Measurements from ENCODE around the gene MEAF6.
"Not testable (repeated sequence)": the region's sequence is repeated elsewhere in the genome, so short reads cannot be mapped to it uniquely, and the experiment has no call there.

The MEAF6 gene

DNA sequence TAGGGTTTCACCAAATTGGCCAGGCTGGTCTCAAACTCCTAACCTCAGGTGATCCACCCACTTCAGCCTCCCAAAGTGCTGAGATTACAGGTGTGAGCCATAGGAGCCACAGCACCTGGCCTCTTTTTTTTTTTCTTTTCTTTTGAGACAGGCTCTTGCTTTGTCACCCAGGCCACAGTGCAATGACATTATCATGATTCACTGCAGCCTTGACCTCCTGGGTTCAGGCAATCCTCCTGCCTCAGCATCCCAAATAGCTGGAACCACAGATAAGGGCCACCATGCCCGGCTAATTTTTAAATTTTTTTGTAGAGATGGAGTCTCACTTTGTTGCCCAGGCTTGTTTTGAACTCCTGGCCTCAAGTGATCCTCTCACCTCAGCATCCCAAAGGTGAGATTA lies 15.3 kb upstream of the MEAF6 start:
- DNase-seq, result not testable (repeated sequence)

DNA sequence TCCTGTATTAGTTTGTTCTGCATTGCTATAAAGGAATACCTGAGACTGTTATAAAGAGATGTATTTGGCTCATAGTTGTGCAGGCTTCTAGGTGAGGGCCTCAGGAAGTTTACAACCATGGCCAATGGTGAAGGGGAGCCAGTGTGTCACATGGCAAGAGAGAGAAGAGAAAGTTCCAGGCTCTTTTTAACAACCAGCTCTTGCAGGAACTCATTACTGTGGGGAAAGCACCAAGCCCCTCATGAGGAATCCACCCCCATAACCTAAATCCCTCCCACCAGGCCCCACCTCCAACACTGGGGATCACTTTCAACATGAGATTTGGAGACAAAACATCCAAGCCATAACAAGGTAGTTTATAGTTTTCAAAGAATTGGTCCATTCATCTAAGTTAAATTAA lies 5.0 kb upstream of the MEAF6 start:
- no peak for DNase-seq

DNA sequence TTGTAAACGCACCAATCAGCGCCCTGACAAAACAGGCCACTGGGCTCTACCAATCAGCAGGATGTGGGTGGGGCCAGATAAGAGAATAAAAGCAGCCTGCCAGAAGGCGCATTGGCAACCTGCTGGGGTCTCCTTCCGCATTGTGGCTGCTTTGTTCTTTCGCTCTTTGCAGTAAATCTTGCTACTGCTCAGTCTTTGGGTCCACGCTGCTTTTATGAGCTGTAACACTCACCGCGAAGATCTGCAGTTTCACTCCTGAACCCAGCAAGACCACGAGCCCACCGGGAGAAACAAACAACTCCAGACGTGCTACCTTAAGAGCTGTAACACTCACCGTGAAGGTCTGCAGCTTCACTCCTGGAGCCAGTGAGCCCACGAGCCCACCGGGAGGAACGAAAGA lies 4.4 kb upstream of the MEAF6 start:
- not testable (repeated sequence) for DNase-seq

DNA sequence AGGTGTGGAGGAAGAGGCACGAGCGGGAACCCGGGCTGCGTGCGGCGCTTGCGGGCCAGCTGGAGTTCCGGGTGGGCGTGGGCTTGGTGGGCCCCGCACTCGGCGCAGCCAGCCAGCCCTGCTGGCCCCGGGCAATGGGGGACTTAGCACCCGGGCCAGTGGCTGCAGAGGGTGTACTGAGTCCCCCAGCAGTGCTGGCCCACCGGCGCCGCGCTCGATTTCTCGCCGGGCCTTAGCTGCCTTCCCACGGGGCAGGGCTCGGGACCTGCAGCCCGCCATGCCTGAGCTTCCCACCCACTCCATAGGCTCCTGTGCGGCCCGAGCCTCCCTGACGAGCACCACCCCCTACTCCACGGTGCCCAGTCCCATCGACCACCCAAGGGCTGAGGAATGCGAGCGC lies 3.7 kb upstream of the MEAF6 start:
- DNase-seq, result not testable (repeated sequence)

DNA sequence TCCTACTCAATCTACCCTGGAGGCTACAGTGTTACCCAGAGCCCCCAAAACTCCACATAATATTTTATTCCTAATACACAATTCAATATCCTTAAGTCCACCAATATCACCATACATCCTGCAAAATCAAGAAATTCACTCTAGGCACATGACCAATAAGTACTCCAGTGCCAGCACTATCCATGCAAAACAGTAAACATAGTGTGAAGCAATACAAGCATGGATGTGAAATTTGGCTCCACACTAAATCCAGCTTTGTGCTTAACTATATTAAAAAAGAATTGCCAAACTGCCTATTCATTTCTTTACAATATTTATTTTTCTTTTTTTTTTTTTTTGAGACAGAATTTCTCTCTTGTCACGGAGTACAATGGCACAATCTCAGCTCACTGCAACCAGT lies 3.0 kb upstream of the MEAF6 start:
- DNase-seq, result no peak

DNA sequence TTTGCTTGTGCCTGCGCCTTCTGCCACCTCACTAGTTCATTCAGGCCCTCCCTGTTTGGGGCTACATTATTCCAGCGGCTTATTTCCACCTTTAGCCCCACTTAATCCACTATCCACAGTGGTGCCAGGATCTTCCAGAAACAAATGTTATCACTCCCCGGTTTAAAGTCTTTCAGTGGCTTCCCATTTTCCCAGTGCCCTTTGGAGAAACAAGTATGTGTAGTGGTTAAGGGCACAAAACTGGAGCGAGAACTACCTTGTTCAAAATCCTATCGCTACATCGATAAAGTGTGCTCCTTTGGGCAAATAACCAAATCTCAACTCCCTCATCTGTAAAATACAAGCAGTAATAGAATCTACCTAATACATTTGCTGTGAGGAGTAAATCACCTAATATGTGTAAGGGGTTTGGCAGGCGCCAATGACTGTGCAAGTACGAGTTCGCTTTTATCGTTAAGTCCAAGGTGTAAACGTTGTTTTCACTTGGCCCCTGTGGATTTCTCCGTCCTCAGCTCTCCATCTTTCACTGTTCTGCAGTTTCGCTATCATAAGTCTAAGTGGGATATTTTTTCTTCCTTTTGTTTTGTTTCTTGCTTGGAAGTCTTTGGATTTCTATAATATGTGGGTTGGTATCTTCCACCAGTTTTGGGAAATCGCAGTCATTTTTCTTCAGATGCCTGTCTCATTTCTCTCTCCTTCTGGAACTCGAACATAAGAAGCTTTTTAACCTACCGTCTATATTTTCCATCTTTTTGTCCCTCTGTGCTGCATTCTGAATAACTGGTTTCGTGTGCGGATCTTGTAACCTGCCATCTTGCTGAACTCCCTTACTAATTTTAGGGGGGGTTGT lies 844 bp upstream of the MEAF6 start:
- no peak for DNase-seq

DNA sequence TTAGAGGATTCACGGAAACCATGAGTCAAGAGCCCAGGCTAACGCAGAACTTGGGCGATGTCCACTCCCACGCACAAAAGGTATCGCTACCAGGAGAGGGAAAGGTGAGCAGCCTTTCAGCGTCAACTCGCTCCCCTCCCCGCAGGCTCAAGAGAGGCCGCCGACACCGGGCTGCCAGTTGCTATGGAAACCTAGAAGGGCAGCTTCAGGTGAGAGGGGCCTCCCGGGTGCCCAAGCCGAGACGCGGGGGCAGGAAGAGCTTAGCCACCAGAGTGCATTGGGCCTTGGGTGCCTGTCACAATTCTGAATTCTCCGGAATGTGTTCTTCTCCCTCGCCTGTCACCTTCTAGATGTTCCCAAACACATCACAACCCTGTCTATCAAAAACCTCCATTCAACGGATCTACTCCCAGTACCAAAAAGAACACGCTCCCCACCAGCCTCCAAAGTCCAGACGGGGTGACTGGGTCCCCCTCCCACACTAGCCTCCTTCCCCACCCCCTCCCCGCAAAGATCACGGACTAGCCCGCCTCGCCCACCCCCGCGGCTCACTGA lies 694 bp downstream of the MEAF6 start:
- no peak for DNase-seq

DNA sequence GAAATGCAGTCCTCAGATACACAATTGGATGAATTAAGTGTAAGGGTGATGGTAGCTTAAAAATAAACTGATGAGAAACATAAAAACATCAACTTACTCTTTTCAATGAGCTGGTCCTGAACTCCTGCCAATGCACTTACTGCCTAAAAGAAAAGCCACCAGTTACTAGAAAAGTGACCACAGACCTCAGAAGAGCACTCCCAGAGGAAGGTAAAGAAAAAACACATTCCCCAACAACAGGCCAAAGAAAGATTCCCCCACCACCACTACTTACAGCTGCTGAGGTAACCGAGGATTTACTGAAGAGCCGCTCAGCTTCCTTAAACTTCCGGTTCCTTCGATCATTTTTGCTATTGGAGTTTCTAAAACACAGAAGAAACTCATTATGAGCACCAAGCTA lies 5.4 kb downstream of the MEAF6 start:
- no peak for DNase-seq

DNA sequence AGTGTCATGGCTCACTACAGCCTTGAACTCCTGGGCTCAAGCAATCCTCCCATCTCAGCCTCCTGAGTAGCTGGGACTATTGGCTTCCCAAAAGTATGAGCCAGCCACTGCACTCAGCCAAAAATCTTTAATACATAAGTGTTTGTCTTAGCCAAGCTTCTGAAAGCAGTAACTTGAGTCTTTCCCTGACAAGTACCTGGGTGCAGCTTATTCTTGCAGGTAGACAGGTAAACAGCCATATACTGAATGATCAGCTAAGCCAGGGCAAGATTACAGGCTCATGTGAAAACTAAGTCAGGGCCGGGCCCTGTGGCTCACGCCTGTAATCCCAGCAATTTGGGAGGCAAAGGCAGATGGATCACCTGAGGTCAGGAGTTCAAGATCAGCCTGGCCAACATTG lies 7.8 kb downstream of the MEAF6 start:
- no peak for DNase-seq

DNA sequence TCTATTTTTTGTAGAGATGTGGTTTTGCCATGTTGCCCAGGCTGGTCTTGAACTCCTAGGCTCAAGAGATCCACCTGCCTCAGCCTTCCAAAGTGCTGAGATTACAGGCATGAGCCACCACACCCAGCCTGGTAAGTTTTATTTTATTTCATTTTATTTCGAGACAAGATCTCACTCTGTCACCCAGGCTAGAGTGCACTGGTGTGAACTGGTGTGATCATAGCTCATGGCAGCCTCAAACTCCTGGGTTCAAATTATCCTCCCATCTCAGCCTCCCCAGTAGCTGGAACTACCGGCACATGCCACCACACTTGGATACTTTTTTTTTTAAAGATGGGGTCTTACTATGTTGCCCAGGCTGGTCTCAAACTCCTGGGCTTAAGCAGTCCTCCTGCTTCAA lies 11.8 kb downstream of the MEAF6 start:
- DNase-seq, result not testable (repeated sequence)

DNA sequence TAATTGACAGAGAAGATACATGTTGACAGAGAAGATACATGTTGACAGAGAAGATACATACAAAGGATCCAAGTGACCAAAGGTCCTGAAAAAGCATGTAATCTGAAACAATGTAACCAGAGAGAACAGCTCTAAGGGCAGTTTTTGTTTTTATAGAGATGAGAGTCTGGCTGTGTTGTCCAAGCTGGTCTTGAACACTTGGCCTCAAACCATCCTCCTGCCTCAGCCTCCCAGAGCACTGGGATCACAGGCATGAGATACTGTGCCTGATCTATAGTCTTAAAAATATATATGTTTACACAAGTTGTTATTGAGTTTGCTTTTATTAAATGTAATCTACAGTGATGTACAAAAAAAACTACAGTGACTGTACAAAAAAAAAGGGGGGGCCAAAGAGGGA lies 12.5 kb downstream of the MEAF6 start:
- DNase-seq, result no peak

DNA sequence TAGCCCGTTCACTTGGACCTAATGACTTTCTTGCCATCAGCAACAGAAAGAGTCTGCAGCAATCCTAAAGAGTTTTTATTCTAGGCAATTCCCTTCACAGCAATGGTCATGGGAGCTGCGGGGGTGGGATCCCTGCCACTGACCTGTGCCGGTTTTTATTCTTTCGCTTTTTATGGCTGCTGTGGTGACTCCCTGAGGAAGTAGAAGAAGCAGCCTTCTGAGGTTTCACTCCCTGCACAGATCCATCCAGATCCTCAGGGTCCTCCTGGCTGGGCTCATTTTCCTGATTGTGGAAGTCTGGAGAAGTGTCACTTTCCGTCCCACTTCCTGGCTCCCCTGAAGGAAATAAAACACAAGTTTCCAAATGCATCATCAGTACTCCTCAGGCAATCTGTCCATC lies 12.9 kb downstream of the MEAF6 start:
- no peak for DNase-seq

DNA sequence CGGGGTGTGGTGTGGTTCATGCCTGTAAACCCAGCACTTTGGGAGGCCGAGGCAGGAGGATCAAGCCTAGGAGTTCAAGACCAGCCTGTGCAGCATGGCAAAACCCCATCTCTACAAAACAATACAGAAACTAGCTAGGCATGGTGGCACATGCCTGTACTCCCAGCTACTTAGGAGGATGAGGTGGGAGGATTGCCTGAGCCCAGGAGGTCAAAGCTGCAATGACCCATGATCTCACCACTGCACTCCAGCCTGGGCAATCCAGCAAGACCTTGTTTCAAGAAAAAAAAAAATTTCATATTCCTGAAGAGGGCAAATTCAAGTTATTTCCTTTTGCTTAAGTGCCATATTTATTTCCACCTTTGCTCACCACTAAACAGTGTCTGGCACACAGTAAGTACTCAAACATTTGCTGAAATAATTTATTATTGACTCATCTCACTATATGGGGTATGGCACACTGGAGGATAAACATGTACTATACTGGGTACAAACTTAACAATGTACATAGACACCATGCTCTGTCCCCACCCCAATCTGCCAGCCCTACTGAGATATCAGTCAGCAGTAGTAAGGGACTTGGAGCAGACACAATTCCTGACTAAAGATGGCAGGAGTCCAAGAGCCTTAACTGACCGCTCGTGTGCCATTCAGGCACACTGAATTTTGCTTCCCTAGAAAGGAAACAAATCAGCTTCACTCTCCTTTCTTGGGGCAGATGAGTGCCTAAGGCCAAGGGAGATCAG lies 15.5 kb downstream of the MEAF6 start:
- no peak for DNase-seq

DNA sequence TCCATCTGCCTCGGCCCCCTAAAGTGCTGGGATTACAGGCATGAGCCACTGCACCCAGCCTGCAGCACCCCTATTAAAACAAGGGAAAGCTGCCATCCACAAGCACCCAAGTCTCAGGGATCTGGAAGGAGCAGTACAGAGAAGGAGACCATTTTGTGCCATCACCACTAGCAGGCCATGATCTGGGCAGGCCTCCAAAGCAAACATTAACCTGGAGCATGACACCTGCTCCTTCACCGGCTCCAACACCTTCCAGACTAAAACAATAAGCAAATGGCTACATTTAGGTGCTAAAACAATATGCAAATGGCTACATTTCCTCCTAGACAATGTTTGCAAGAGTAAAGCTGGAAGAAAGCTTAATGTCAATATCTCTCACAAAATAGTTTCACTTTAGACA lies 16.7 kb downstream of the MEAF6 start:
- no peak for DNase-seq

DNA sequence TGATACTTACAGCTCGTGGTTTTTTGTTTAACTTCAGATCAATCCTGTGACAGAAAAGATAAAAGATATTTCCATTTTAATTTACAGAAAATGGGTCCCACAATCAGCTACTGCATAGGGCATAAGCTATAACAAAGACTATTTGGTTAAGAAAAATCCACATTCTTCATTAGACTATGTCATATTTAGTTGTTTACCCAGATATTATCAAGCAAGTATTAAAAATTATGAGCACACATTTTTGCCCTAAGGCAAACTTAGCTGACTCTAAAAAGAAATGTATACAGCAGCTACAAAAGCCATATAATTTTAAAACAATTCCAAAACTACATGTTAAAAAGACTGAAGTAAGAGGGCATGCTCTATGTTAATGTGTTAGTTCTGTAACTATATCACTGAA lies 18.7 kb downstream of the MEAF6 start:
- no peak for DNase-seq

DNA sequence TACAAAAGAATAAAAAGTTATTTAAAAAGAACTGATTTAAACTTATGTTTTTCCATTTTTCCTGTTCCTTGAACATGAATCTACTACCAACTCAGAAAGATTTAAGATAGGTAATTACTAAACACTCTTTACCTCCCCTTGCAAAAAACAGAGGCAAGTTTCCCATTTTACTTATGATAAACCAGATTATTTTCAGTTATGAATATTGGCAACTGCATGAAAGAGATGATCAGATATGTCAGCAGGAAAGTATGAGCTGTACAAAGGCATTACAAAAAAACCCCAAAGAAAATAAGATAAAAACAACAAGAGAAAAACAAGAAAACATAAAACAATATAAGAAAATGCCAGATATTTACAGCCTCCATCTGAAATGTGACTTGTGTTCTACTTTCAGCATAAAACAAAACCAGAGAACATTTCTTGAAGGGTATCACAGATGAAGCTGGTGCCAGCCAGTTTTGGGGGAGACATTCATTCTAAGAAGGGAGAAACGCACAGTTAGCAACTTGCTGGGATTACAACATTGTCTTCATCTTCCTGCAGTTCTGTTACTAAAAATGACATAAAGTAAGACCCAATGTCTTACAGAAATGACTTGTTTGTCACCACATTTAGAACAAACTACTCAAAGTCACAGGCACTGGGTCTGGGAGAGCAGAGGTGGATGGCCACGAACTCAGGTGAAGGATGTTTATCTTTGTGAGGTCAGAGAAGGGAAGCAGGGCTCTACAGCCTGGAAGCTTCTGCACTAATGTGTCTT lies 21.0 kb downstream of the MEAF6 start:
- no peak for DNase-seq

DNA sequence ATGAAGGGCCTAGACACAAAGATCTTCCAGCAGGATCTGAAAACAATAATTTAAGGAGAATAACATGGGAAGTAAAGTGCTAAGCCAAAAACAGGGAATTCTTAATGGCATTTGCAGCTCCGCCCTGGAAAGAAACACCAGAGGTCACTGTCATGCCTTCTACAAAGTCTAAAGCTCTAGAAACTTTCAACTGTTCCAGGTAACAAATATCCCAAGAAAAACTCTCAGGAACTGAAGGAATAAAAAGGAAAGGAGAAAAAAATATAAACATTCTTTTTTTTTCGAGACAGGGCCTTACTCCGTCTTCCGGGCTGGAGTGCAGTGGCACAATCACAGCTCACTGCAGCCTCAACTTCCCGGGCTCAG lies 27.0 kb downstream of the MEAF6 start:
- no peak for DNase-seq

DNA sequence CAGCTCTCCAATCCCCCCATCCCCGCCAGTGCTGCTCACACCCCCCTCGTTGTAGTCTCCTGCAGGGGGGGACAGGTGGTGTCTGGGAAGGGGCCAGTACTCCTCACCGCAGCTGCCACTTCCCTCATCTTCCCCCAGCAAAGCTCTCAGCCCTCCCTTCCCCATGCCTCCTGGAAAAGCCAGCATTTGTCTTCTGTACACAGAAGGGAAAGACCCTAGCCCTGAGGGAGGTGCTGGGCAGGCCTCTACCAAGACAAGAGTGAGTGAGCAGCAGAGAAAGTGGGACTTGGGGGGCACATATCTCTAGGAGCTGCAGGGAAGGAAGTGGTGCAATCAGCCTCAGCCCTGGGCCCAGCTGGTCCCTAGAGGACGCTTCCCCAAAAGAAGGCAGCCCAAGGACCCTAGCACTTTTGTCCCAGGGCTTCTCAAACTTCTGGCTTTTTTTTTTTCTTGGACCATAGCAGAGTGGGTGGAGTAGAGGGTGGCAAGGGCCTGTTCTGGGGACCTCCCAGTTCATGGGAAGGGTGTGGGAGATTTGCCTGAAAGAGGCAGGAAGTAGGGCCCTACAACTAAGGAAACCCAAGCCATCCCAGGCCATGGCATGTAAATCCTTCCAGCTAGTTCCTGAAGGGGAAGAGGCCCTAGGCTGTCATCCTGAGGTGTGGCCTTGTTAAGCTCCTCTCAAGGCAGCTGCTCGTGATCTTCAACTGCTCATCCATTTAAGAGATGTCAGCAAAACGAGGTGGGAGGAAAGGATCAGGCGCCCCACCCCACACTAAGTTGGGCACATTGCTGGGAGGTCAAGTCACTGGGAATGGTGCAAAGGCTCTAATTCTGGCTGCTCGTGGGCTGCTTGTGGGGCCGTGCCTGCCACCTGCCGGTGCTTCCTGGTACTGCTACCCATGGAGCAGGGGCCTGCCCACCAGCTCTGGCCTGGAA lies 27.6 kb downstream of the MEAF6 start:
- DNase-seq, result no peak

DNA sequence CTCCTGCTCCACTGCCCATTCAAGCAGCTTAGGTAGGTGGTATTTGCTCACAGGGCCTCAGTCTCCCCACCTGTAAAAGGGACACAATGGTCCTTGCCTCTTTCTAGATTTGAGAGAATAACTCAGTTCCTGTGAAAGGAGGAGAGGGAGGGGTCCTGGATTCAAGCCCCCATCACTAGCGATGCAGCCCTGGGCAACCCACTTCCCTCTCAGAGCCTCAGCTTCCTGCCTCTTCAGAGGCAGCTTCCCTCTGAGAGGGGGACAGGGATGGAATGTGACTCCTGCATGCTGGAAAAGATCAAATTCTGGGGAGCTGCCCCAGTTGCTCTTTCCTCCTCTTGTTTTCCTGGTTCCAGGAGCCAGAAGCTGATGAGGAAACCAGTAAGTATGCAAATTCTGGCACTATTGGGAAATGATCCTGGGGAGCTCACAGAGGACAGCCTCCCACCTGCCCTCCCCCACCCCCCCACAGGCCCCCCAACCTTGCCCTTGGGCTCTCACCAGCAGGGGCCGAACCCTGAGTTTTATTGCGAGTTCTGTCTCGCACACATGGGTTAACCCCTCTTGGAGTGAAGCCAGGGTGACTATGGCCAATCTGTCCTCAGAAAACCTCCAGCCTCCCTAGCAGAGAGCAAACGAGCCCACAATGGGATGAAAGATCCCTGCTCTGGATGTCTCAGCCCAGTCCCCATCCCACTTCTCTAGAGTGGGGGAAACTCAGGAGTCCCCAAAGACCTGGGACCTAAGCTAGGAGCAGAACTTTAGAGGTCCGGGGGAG lies 28.5 kb downstream of the MEAF6 start:
- no peak for DNase-seq

DNA sequence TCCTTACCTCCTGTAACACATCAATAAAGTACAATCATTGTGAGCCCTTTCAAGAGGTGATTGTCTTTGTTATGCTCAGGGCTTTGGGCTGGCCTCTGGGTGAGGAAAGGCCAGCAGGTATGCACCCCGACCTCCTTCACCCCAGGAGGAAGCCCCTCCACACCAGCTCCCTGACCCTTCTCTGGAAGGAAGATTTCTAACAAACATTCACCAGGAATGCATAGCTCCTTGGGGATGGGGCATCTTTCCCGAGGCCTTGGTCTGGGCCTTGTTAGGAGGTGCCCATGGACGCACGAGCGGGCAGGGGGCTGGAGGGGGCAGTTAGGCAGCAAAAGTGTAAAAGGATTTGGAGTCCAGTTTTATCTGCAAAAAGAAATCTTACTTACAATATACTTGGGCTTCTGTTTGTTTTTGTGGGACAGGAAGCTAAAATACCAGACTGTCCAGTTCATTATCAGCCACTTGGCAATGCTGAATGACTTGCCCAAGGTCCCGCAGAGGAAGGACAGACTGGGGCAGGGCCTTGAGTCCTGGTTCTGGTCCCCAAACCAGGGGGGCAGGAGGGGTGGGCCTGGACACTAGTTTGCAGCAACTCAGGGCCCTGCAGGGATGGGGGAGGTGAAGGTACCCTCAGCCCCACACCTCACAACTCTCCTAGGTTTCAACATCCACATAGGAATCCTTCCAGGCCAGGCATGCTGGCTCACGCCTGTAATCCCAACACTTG lies 30.1 kb downstream of the MEAF6 start:
- DNase-seq, result no peak

DNA sequence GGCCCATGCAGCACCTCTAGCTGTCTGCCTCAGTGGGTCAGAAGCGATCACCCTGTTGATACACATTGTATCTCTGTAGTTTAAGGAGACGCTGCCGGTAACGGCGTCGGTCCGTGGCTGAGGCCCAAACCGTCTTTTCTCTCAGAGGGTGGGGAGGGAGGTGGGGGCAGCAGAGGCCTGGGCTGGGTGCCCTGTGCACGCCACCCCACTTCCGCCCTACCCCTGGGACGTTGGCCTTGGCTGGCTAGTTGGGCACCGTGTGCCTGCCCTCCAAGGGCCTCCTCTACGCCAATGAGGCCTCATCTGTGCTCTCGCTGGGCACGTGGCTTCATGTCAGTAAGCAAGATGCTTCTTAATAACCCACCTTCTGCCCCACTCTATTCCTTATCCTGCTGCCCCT lies 30.8 kb downstream of the MEAF6 start:
- DNase-seq, result no peak

All from cortex of kidney (tissue), 1 donor.